HFF-Myc (cell line): Measurements from ENCODE around the gene MAP3K3.

Experiments used
- DNase-seq: peaks from one replicate; pipeline ENCODE4 v3.0.0-alpha.2; 2011; ENCODE audit warnings: low read depth; ENCODE audit errors: extremely low read depth
- H3K4me3 ChIP-seq: replicated peaks from 2 replicates; pipeline ENCODE4 v1.5.1; 2011; ENCODE audit warnings: low read depth, mild to moderate bottlenecking, control low read depth, low read length
- CTCF ChIP-seq: IDR thresholded peaks from 2 replicates; pipeline ENCODE4 v1.5.1; 2012; ENCODE audit warnings: mild to moderate bottlenecking, low read depth, low read length, control low read depth; ENCODE audit errors: missing control alignments

MAP3K3 gene

GRCh38 chr17:63740464-63741142 is 118.4 kb downstream of the MAP3K3 start:
- no peak for DNase-seq
- no peak for TF ChIP-seq CTCF
- peak overlapping the region; percentile 71 for H3K4me3 ChIP-seq

- TF ChIP-seq CTCF = no peak
- peak overlapping the region; percentile 71 for H3K4me3 ChIP-seq
- DNase-seq = no peak
Measured at GRCh38 chr17:63741143-63741407, 118.9 kb downstream of the MAP3K3 start.

GRCh38 chr17:63741408-63742173 is 119.4 kb downstream of the MAP3K3 start, which contains the start of gene STRADA:
STRADA (minus strand) TSS chr17:63741799; CDS start chr17:63728369, 13,430 bp downstream.
- TF ChIP-seq CTCF = no peak
- peak; percentile 90 for DNase-seq
- peak within 1 kb of the TSS; percentile 71 for H3K4me3 ChIP-seq
